ENCODE data around the gene GCGR. TPM values are rescaled to one million over a fixed set of nuclear protein-coding genes. Genes with fewer than 3 reads are reported as not detected.

GCGR gene
- total RNA-seq, 2 experiments from 2014 or later: not detected

GRCh38 chr17:81802856-81803643 lies 900 bp upstream of the GCGR start:
- DNase-seq: no peak
- Mint-ChIP-seq H3K4me3 (no peak overlapping the region), H3K27ac (no peak overlapping the region), H3K36me3 (ENCODE audit: low read depth) (no peaks in the 10 kb centered on the region), H3K4me1 (ENCODE audit: low read depth) (no peaks in the 10 kb centered on the region), H3K27me3 (peaks cover 50% of the 10 kb centered on the region), H3K9me3 (no peaks in the 10 kb centered on the region)
- no peak overlapping the region for H3K27ac ChIP-seq (ENCODE audit: low read depth in 1 of 2, low read length in 2 of 2)
- peaks cover 11% of the 10 kb centered on the region for H3K4me1 ChIP-seq (ENCODE audit: insufficient read depth, low read length)
- POLR2A ChIA-PET: no interaction called here
- CTCF ChIA-PET: no interaction called here
- intact Hi-C loops (cut with DNase I, micrococcal nuclease): no loop called here
- ATAC-seq (ENCODE audit: poor library complexity): no peak
- TF ChIP-seq, protein P1, sequence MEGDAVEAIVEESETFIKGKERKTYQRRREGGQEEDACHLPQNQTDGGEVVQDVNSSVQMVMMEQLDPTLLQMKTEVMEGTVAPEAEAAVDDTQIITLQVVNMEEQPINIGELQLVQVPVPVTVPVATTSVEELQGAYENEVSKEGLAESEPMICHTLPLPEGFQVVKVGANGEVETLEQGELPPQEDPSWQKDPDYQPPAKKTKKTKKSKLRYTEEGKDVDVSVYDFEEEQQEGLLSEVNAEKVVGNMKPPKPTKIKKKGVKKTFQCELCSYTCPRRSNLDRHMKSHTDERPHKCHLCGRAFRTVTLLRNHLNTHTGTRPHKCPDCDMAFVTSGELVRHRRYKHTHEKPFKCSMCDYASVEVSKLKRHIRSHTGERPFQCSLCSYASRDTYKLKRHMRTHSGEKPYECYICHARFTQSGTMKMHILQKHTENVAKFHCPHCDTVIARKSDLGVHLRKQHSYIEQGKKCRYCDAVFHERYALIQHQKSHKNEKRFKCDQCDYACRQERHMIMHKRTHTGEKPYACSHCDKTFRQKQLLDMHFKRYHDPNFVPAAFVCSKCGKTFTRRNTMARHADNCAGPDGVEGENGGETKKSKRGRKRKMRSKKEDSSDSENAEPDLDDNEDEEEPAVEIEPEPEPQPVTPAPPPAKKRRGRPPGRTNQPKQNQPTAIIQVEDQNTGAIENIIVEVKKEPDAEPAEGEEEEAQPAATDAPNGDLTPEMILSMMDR (IDR thresholded peaks at IDR 0.05): no peak
- H3K9me3 ChIP-seq (ENCODE audit: control insufficient read depth in 1 of 2, insufficient read depth in 1 of 2, low read length in 2 of 2): peaks cover 0 to 11% of the 10 kb centered on the region in 2 experiments
- peaks cover 30 to 52% of the 10 kb centered on the region in 2 experiments for H3K27me3 ChIP-seq (ENCODE audit: control insufficient read depth in 1 of 2, insufficient read depth in 2 of 2, low read length in 2 of 2)
- H3K36me3 ChIP-seq (ENCODE audit: insufficient read depth, low read length): no peaks in the 10 kb centered on the region
- no peak overlapping the region for H3K4me3 ChIP-seq (ENCODE audit: low read length)

- Mint-ChIP-seq H3K36me3 (ENCODE audit: low read depth) (no peaks in the 10 kb centered on the region), H3K27me3 (peaks cover 57% of the 10 kb centered on the region), H3K4me1 (ENCODE audit: low read depth) (no peaks in the 10 kb centered on the region), H3K27ac (no peak overlapping the region), H3K9me3 (no peaks in the 10 kb centered on the region), H3K4me3 (no peak overlapping the region)
- peaks cover 0 to 11% of the 10 kb centered on the region in 2 experiments for H3K9me3 ChIP-seq (ENCODE audit: control insufficient read depth in 1 of 2, insufficient read depth in 1 of 2, low read length in 2 of 2)
- intact Hi-C loops (cut with DNase I, micrococcal nuclease): no loop called here
- no peak overlapping the region for H3K27ac ChIP-seq (ENCODE audit: low read depth in 1 of 2, low read length in 2 of 2)
- ATAC-seq (ENCODE audit: poor library complexity): no peak
- H3K27me3 ChIP-seq (ENCODE audit: control insufficient read depth in 1 of 2, insufficient read depth in 2 of 2, low read length in 2 of 2): peaks cover 30 to 59% of the 10 kb centered on the region in 2 experiments
- POLR2A ChIA-PET: no interaction called here
- peaks cover 11% of the 10 kb centered on the region for H3K4me1 ChIP-seq (ENCODE audit: insufficient read depth, low read length)
- no peaks in the 10 kb centered on the region for H3K36me3 ChIP-seq (ENCODE audit: insufficient read depth, low read length)
- TF ChIP-seq, protein P1 (IDR thresholded peaks at IDR 0.05): no peak
- DNase-seq: no peak
- CTCF ChIA-PET: no interaction called here
- H3K4me3 ChIP-seq (ENCODE audit: low read length): no peak overlapping the region
Measured at GRCh38 chr17:81804559-81805399, 829 bp downstream of the GCGR start.

- intact Hi-C loops (cut with DNase I, micrococcal nuclease): no loop called here
- no peak overlapping the region for H3K27ac Mint-ChIP-seq
- TF ChIP-seq, protein P1 (IDR thresholded peaks at IDR 0.05): no peak
- ATAC-seq (ENCODE audit: poor library complexity) (no peak), DNase-seq (no peak)
- Histone ChIP-seq H3K36me3 (ENCODE audit: insufficient read depth, low read length) (no peaks in the 10 kb centered on the region), H3K4me3 (ENCODE audit: low read length) (no peak overlapping the region), H3K4me1 (ENCODE audit: insufficient read depth, low read length) (peaks cover 11% of the 10 kb centered on the region), H3K9me3 (ENCODE audit: control insufficient read depth in 1 of 2, insufficient read depth in 1 of 2, low read length in 2 of 2) (peaks cover 0 to 11% of the 10 kb centered on the region in 2 experiments), H3K27ac (ENCODE audit: low read depth in 1 of 2, low read length in 2 of 2) (no peak overlapping the region), H3K27me3 (ENCODE audit: control insufficient read depth in 1 of 2, insufficient read depth in 2 of 2, low read length in 2 of 2) (peaks cover 32 to 62% of the 10 kb centered on the region in 2 experiments)
- H3K27me3 Mint-ChIP-seq: peaks cover 52% of the 10 kb centered on the region
- no peaks in the 10 kb centered on the region for H3K4me1 Mint-ChIP-seq (ENCODE audit: low read depth)
- ChIA-PET CTCF (no interaction called here), POLR2A (no interaction called here)
- H3K9me3 Mint-ChIP-seq: no peaks in the 10 kb centered on the region
- no peak overlapping the region for H3K4me3 Mint-ChIP-seq
- no peaks in the 10 kb centered on the region for H3K36me3 Mint-ChIP-seq (ENCODE audit: low read depth)
Measured at GRCh38 chr17:81805707-81806460, 1.9 kb downstream of the GCGR start.

Data from CD4-positive, alpha-beta T cell (primary cell).